Neural progenitor cell (in vitro differentiated cells): ENCODE results near the gene KRTAP12-2. TPM values are rescaled to one million over a fixed set of nuclear protein-coding genes. Genes with fewer than 3 reads are reported as not detected.

Experiments used
- DNase-seq: peaks from one replicate; pipeline ENCODE4 v3.0.0-alpha.2; 2016; ENCODE audit warnings: low spot score
- H2AFZ ChIP-seq: fragments of 200-600 bp; sonication (generic); replicated peaks from 2 replicates; pipeline ENCODE4 v1.6.1; 2016; ENCODE audit warnings: antibody characterized with exemption
- H3F3A ChIP-seq: fragments of 200-600 bp; sonication (generic); 2 replicates; pipeline ENCODE4 v1.6.1; 2016; ENCODE audit warnings: antibody characterized with exemption, low read depth
- H3K27ac ChIP-seq: fragments of 200-600 bp; sonication (generic); 2 replicates; pipeline ENCODE4 v1.5.1; 2016; ENCODE audit warnings: mild to moderate bottlenecking
- H3K27me3 ChIP-seq: fragments of 200-600 bp; sonication (generic); 2 replicates; pipeline ENCODE4 v1.6.1; 2016; ENCODE audit warnings: mild to moderate bottlenecking, moderate library complexity
- H3K36me3 ChIP-seq: fragments of 200-600 bp; sonication (generic); 2 replicates; pipeline ENCODE4 v1.5.1; 2016
- H3K4me1 ChIP-seq: fragments of 200-600 bp; sonication (generic); 2 replicates; pipeline ENCODE4 v1.6.1; 2016; ENCODE audit warnings: mixed run types
- H3K4me2 ChIP-seq: fragments of 200-600 bp; sonication (generic); 2 replicates; pipeline ENCODE4 v1.6.1; 2016
- H3K4me3 ChIP-seq: fragments of 200-600 bp; sonication (generic); 2 replicates; pipeline ENCODE4 v1.5.1; 2016
- H3K79me2 ChIP-seq: fragments of 200-600 bp; sonication (generic); 2 replicates; pipeline ENCODE4 v1.6.1; 2016; ENCODE audit warnings: low read depth
- H3K9ac ChIP-seq: fragments of 200-600 bp; sonication (generic); 2 replicates; pipeline ENCODE4 v1.6.1; 2016
- H3K9me3 ChIP-seq: fragments of 200-600 bp; sonication (generic); 2 replicates; pipeline ENCODE4 v1.5.1; 2016; ENCODE audit warnings: low read depth
- H4K20me1 ChIP-seq: fragments of 200-600 bp; sonication (generic); 2 replicates; pipeline ENCODE4 v1.6.1; 2016; ENCODE audit warnings: low read depth
- H3K27ac Mint-ChIP-seq: 3 replicates; pipeline ENCODE4 v1.8.0; 2021; ENCODE audit warnings: mixed read lengths
- H3K27me3 Mint-ChIP-seq: 2 replicates; pipeline ENCODE4 v1.8.0; 2022; ENCODE audit warnings: low read depth, mild to moderate bottlenecking, inconsistent platforms, moderate library complexity, mixed read lengths; ENCODE audit not compliant: insufficient read depth
- H3K36me3 Mint-ChIP-seq: 3 replicates; pipeline ENCODE4 v1.8.0; 2021; ENCODE audit warnings: mixed read lengths
- H3K4me1 Mint-ChIP-seq: 3 replicates; pipeline ENCODE4 v1.8.0; 2021; ENCODE audit warnings: mixed read lengths
- H3K4me3 Mint-ChIP-seq: 3 replicates; pipeline ENCODE4 v1.8.0; 2021; ENCODE audit warnings: mild to moderate bottlenecking, moderate library complexity, mixed read lengths
- H3K9me3 Mint-ChIP-seq: 3 replicates; pipeline ENCODE4 v1.8.0; 2020; ENCODE audit warnings: mixed read lengths
- CTCF ChIP-seq: fragments of 200-600 bp; sonication (generic); IDR thresholded peaks from 2 replicates; pipeline ENCODE4 v1.5.1; 2017; ENCODE audit warnings: antibody characterized with exemption, mild to moderate bottlenecking
- EZH2 ChIP-seq: fragments of 200-600 bp; sonication (generic); IDR thresholded peaks from 2 replicates; pipeline ENCODE4 v1.6.1; 2017; ENCODE audit warnings: antibody characterized with exemption, mild to moderate bottlenecking, moderate library complexity
- EZH2phosphoT487 ChIP-seq: fragments of 200-600 bp; sonication (generic); IDR thresholded peaks from 2 replicates; pipeline ENCODE4 v1.6.1; 2017; ENCODE audit warnings: antibody characterized with exemption
- total RNA-seq: library from RNA; depleted of rRNA; stranded (reverse); fragments of >200 nt; gene quantifications from 2 replicates; pipeline ENCODE4 v1.2.3, GENCODE V29; 2015; ENCODE audit warnings: low replicate concordance

The KRTAP12-2 gene
- total RNA-seq, 1 donor from 2014 or later: not detected

- no peak for DNase-seq
- Mint-ChIP-seq H3K4me1 (peaks cover 56% of the 10 kb centered on the region), H3K9me3 (peaks cover 2% of the 10 kb centered on the region), H3K36me3 (no peaks in the 10 kb centered on the region), H3K4me3 (no peak overlapping the region), H3K27ac (peak overlapping the region; percentile 29), H3K27me3 (peaks cover 63% of the 10 kb centered on the region)
- no peaks in the 10 kb centered on the region for H3K36me3 ChIP-seq
- peaks cover 39% of the 10 kb centered on the region for H3K4me1 ChIP-seq
- H3K27ac ChIP-seq: no peak overlapping the region
- peaks cover 3% of the 10 kb centered on the region for H4K20me1 ChIP-seq
- H3F3A ChIP-seq: no peaks in the 10 kb centered on the region
- H3K9me3 ChIP-seq: no peaks in the 10 kb centered on the region
- no peak overlapping the region for H2AFZ ChIP-seq
- no peaks in the 10 kb centered on the region for H3K79me2 ChIP-seq
- TF ChIP-seq CTCF (no peak), EZH2phosphoT487 (no peak)
- no peak overlapping the region for H3K4me2 ChIP-seq
- H3K4me3 ChIP-seq: no peak overlapping the region
- H3K27me3 ChIP-seq: peaks cover 61% of the 10 kb centered on the region
- no peak overlapping the region for H3K9ac ChIP-seq
Measured at GRCh38 chr21:44702973-44703730, 36.4 kb upstream of the KRTAP12-2 start.

DNA sequence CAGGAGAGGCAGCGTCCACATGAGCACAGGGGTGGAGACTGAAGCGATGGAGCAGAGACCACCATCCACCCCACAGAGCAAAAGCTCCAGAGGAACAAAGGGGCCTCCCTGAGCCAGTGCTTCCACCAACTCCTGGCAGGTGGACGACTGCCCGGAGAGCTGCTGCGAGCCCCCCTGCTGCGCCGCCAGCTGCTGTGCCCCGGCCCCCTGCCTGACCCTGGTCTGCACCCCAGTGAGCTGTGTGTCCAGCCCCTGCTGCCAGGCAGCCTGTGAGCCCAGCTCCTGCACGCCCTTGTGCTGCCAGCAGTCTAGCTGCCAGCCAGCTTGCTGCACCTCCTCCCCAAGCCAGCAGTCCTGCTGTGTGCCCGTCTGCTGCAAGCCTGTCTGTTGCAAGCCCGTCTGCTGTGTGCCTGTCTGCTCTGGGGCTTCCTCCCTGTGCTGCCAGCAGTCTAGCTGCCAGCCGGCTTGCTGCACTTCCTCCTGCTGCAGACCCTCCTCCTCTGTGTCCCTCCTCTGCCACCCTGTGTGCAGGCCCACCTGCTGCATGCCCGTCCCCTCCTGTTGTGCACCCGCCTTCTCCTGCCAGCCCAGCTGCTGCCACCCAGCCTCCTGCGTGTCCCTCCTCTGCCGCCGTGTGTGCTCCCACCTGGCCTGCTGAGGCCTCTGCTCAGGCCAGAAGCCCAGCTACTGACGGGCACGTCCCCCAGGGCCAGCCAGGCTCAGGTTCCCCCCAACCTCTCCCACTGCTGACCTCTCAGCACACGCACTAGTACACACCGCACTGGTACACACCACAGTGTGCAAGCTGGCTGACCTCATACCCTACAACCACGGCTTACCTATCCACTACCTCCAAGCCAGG, 35.6 kb upstream of the KRTAP12-2 start:
- no peaks in the 10 kb centered on the region for H4K20me1 ChIP-seq
- H2AFZ ChIP-seq: no peak overlapping the region
- peaks cover 53% of the 10 kb centered on the region for H3K27me3 ChIP-seq
- H3K4me3 ChIP-seq: no peak overlapping the region
- Mint-ChIP-seq H3K9me3 (peaks cover 2% of the 10 kb centered on the region), H3K4me3 (no peak overlapping the region), H3K36me3 (no peaks in the 10 kb centered on the region), H3K27me3 (peaks cover 61% of the 10 kb centered on the region), H3K4me1 (peaks cover 56% of the 10 kb centered on the region), H3K27ac (peak overlapping the region; percentile 38)
- H3K9ac ChIP-seq: no peak overlapping the region
- no peaks in the 10 kb centered on the region for H3K79me2 ChIP-seq
- H3F3A ChIP-seq: no peaks in the 10 kb centered on the region
- no peak overlapping the region for H3K4me2 ChIP-seq
- H3K27ac ChIP-seq: no peak overlapping the region
- H3K36me3 ChIP-seq: no peaks in the 10 kb centered on the region
- no peaks in the 10 kb centered on the region for H3K9me3 ChIP-seq
- DNase-seq: no peak
- TF ChIP-seq CTCF (no peak), EZH2 (no peak), EZH2phosphoT487 (no peak)
- peaks cover 39% of the 10 kb centered on the region for H3K4me1 ChIP-seq

DNA sequence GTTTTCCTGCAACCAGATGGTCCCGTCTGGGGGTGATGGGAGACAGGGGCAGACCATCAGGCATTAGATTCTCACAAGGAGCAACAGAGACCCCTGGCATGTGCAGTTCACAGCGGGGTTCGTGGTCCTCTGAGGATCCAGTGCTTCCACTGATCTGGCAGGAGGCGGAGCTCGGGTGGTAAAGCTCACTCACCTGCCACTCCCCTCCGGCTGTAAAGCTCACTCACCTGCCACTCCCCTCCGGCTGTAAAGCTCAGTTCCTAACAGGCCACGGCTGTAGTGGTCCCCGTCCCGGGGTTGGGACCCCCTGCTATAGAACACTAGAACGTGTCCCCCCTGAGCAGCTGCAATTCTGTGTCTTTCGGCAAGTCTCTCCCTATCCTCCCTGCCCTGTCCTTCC, 34.8 kb upstream of the KRTAP12-2 start:
- peaks cover 34% of the 10 kb centered on the region for H3K4me1 ChIP-seq
- H3K27ac ChIP-seq: no peak overlapping the region
- no peak overlapping the region for H3K4me3 ChIP-seq
- H4K20me1 ChIP-seq: no peaks in the 10 kb centered on the region
- H3K4me1 Mint-ChIP-seq: peaks cover 59% of the 10 kb centered on the region
- H3K36me3 Mint-ChIP-seq: no peaks in the 10 kb centered on the region
- H3K27ac Mint-ChIP-seq: peak overlapping the region; percentile 38
- TF ChIP-seq EZH2 (no peak), EZH2phosphoT487 (no peak), CTCF (no peak)
- no peaks in the 10 kb centered on the region for H3K79me2 ChIP-seq
- no peaks in the 10 kb centered on the region for H3K36me3 ChIP-seq
- H3F3A ChIP-seq: no peaks in the 10 kb centered on the region
- peaks cover 60% of the 10 kb centered on the region for H3K27me3 Mint-ChIP-seq
- no peak for DNase-seq
- H3K4me3 Mint-ChIP-seq: peak overlapping the region; percentile 9
- H3K9me3 ChIP-seq: no peaks in the 10 kb centered on the region
- H3K9ac ChIP-seq: no peak overlapping the region
- H2AFZ ChIP-seq: no peak overlapping the region
- no peak overlapping the region for H3K4me2 ChIP-seq
- peaks cover 2% of the 10 kb centered on the region for H3K9me3 Mint-ChIP-seq
- H3K27me3 ChIP-seq: peaks cover 45% of the 10 kb centered on the region
